Measurements from ENCODE around the gene MRPL18. TPM values are rescaled to one million over a fixed set of nuclear protein-coding genes. Genes with fewer than 3 reads are reported as not detected.

The MRPL18 gene
- total RNA-seq, 2 experiments from 2014 or later = 84.6 to 89.9 TPM

DNA sequence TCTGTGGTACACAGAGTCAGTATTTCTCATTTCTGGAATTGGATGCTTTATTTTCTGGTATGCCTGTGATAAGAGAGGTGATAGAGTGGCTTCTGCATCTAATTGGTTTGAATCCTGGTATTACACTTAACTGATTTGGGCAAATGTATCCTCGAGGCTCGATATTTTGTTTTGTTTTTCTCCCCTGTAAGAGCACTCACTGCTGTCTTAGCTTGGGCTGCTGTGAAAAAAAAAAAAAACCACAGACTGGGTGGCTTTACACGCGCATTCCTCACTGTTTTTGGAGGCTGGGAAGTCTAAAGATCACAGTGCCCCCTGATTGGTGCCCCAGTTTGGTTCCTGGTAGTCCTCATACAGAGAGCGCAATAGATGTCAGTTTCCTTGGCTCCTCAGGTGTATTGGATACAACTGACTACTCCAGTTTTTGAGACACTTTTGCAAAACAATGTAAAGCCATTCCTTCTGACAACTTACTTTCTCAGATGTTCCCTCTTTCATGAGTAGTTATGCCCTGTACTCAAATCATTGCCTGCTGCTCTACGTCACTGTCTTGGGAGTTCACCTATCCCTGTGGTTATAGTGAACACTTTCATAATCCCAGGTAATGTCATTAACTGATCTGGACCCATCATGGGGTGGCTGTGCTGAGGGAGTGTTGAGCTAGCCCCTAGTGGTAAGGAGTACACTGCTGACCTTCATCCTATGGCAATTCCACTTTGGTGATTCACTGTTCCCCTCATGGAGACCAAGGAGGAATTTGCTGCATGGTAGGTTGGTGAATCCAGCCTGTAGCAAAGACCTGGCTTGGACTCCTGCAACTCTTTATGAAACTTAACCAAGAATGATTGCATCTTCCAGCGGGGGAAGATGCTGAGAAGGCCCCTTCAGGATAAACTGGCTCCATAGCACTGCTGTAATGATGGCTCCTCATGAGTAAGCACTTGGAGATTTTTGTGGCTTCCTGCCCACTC is 32.0 kb upstream of the MRPL18 start:
- no peak overlapping the region for H3K4me3 Mint-ChIP-seq
- peaks cover 46% of the 10 kb centered on the region for H3K36me3 Mint-ChIP-seq
- POLR2A ChIA-PET = no interaction called here

DNA sequence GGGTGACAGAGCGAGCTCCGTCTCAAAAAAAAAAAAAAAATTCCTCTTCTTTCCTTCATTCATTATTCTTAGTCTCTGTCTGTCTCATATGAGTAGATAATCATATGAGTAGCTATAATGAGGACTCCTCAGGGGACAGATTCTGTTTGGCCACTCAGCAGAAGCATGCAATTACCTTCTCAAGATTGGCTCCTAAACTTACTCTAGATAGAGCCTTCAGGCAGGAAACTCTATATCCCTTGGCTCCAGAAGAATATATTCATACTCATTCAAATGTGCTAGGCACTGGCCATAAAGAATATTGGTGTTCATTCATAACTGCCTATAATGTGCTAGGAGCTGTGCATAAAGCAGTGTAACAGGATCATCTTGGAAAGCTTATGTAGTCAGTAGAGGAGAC is 30.6 kb upstream of the MRPL18 start:
- Mint-ChIP-seq H3K4me1 (ENCODE audit: low read depth) (peaks cover 38% of the 10 kb centered on the region), H3K27ac (peak overlapping the region; percentile 15), H3K36me3 (peaks cover 42% of the 10 kb centered on the region), H3K4me3 (no peak overlapping the region), H3K9me3 (no peaks in the 10 kb centered on the region), H3K27me3 (no peaks in the 10 kb centered on the region)
- intact Hi-C loops (cut with micrococcal nuclease) = no loop called here
- CTCF ChIA-PET = no interaction called here
- POLR2A ChIA-PET = interaction anchor here (0.6 kb wide), 1 partner anchor 1100 kb away, joined by 3 read pairs; no protein-coding TSS in a partner anchor
- DNase-seq = no peak

More for the DNA sequence above, 32.0 kb upstream of the MRPL18 start:
- Mint-ChIP-seq H3K9me3 (no peaks in the 10 kb centered on the region), H3K27ac (peak overlapping the region; percentile 50), H3K4me1 (ENCODE audit: low read depth) (peaks cover 34% of the 10 kb centered on the region), H3K27me3 (no peaks in the 10 kb centered on the region)
- DNase-seq = no peak
- CTCF ChIA-PET = no interaction called here
- intact Hi-C loops (cut with micrococcal nuclease) = no loop called here

DNA sequence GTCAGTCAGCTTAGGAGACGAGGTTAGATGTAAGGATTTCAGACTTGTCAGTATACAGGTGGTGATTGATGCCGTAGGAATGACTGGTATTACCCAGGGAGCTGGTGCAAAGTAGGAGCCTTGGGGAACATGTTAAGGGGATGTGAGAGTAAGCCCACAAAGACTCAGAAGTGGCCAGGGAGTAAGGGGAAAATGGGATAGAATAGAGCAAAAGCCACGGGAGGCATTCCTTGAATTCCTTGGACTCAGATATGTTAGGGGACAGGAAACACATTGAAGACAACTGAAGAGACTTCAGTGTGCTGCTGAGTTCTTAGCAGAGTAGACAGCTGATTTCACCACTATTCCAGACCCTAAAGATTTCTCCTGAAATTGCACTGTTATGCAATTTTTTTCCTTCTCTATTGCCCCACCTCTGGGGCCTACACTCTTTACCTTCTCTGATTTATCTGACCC is 29.6 kb upstream of the MRPL18 start:
- intact Hi-C loops (cut with micrococcal nuclease) = no loop called here
- no peak for DNase-seq
- peak overlapping the region; percentile 98 for H3K27ac Mint-ChIP-seq
- peak overlapping the region; percentile 98 for H3K4me3 Mint-ChIP-seq
- no peaks in the 10 kb centered on the region for H3K9me3 Mint-ChIP-seq
- H3K36me3 Mint-ChIP-seq = peaks cover 38% of the 10 kb centered on the region
- H3K27me3 Mint-ChIP-seq = no peaks in the 10 kb centered on the region
- peaks cover 35% of the 10 kb centered on the region for H3K4me1 Mint-ChIP-seq (ENCODE audit: low read depth)
- ChIA-PET CTCF (interaction anchor here (0.9 to 1.5 kb wide), 2 partner anchors 69 to 80 kb away, joined by 5 to 7 read pairs; no protein-coding TSS in a partner anchor), POLR2A (interaction anchor here (0.9 to 2.4 kb wide), 4 partner anchors 24 to 34 kb away, joined by 3 to 24 read pairs (median 8); partner anchors contain the start of genes MRPL18, TCP1 and WTAP)

DNA sequence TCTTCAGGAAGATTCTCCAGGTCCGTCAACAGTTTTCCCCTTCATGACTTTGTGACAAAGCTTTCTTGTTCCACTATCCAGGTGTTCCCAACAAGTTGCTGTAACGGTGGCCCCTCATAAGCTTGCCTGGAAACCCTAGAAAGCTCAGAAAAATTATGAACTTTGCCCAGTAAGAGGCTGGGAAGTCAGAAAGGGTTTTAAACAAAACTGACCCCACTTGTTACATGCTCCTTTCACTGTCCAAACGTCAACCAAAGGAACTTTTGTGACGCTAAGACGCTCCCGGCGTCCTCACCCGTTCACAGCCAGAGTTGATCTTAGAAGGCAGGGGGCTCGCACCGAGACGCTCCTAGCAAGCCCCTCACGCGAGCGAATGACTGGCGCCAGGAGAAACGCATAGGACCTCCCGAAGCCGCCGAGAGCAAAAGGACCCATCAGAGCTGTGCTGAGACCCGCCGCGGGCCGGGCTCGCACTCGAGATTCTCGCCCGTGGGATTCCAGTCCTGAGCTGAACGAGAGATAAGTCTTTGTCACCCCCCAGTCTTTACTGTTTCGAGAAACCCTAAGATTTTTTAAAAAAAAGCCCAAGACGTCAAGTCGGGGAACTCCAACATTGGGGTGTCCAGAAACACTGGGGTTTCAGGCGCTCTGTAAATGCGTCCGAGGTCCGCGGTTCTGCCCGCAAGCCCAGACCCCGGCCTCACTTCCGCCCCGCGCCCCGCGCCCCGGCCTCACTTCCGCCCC is 29.0 kb upstream of the MRPL18 start:
- peaks cover 34% of the 10 kb centered on the region for H3K36me3 Mint-ChIP-seq
- peak overlapping the region; percentile 98 for H3K4me3 Mint-ChIP-seq
- ChIA-PET CTCF (interaction anchor here (0.9 to 1.5 kb wide), 4 partner anchors 15 to 81 kb away, joined by 3 to 7 read pairs (median 4); partner anchors contain the start of gene WTAP), POLR2A (interaction anchor here (0.9 to 2.4 kb wide), 5 partner anchors 11 to 34 kb away, joined by 3 to 24 read pairs (median 6); partner anchors contain the start of genes MRPL18, TCP1 and WTAP)
- peaks cover 38% of the 10 kb centered on the region for H3K4me1 Mint-ChIP-seq (ENCODE audit: low read depth)
- intact Hi-C loops (cut with micrococcal nuclease) = no loop called here
- DNase-seq = no peak
- peak overlapping the region; percentile 98 for H3K27ac Mint-ChIP-seq
- H3K27me3 Mint-ChIP-seq = no peaks in the 10 kb centered on the region
- no peaks in the 10 kb centered on the region for H3K9me3 Mint-ChIP-seq

DNA sequence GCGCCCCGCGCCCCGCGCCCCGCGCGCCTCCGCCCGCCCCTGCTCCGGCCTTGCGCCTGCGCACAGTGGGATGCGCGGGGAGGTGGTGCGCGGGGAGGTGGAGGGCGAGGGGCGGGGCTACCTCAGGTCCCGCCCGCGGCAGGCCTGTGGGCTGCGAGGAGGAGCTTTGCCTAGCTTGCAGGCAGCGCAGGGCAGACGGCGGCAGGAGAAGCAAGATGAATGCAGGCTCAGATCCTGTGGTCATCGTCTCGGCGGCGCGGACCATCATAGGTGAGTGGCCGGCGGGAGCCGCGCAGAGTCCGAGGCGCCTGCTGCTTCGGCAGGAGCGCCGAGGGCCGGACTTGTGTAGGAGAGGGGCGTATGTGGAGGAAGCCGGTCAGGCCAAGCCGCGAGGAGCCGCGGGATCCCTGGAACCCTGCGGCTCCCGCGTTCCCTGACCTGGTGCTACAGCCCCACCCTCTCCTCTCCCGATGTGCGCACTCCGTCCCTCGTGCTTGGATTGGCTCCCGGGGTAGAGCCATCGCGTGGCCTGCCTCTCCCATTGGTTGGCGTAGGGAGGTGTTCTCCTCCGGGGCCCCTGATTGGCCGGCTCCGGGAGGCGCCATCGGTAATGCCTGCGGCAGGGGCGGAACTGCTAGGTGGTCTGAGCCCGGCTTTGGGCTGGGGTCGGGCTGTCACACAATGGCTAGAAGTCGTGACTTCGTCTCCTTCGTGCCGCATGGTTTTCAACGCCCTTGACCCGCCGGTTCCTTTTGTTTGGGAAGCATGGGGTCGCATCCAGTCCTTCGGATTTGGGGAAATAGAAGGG is 28.2 kb upstream of the MRPL18 start, which contains the start of gene ACAT2:
Gene ACAT2 (plus strand): TSS at position 173 of the 808 bp plus-strand sequence. CDS start 43 bp downstream, at position 216.
- intact Hi-C loops (cut with micrococcal nuclease) = loop anchor here (1.0 kb wide), 3 partner anchors 27 to 71 kb away; partner anchors contain the start of genes TCP1 and WTAP
- H3K27ac Mint-ChIP-seq = peak within 1 kb of the TSS; percentile 98
- peak; percentile 97 for DNase-seq
- peak within 1 kb of the TSS; percentile 98 for H3K4me3 Mint-ChIP-seq
- ChIA-PET CTCF (interaction anchor here (1.0 to 1.5 kb wide), 3 partner anchors 15 to 82 kb away, joined by 3 to 7 read pairs (median 4); partner anchors contain the start of gene WTAP), POLR2A (interaction anchor here (0.6 to 2.4 kb wide), 6 partner anchors 10 to 35 kb away, joined by 3 to 24 read pairs (median 5); partner anchors contain the start of genes MRPL18, TCP1 and WTAP)
- no peaks in the 10 kb centered on the region for H3K27me3 Mint-ChIP-seq
- peaks cover 45% of the 10 kb centered on the region for H3K4me1 Mint-ChIP-seq (ENCODE audit: low read depth)
- no peaks in the 10 kb centered on the region for H3K9me3 Mint-ChIP-seq
- peaks cover 39% of the 10 kb centered on the region for H3K36me3 Mint-ChIP-seq

DNA sequence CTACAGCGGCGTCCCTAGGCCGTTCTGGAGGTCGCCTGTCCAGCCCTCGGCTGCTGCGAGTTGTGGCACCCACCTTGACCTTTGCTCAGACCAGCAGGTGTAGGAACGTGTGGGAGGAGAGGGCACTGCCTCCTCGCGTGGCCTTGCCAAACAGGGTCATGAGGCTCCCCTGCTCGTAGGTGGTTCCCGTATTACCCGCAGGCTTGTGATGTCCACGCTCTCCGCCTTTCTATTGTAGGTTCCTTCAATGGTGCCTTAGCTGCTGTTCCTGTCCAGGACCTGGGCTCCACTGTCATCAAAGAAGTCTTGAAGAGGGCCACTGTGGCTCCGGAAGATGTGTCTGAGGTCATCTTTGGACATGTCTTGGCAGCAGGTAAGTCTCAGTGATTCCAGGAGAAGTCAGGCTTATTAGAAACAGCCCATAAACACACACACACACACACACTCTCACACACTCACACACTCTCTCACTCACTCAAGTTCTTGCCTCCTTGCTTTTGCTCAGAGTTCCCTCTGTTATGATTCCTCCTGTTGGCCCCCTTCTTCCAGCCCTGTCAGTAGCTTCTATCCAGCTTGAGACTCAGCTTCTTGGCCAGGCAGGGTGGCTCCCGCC is 27.5 kb upstream of the MRPL18 start:
- H3K4me1 Mint-ChIP-seq (ENCODE audit: low read depth) = peaks cover 45% of the 10 kb centered on the region
- ChIA-PET CTCF (interaction anchor here (1.2 kb wide), 1 partner anchor 83 kb away, joined by 3 read pairs; no protein-coding TSS in a partner anchor), POLR2A (interaction anchor here (1.5 to 1.6 kb wide), 2 partner anchors 27 to 36 kb away, joined by 3 to 7 read pairs; partner anchors contain the start of gene TCP1)
- peak; percentile 42 for DNase-seq
- H3K36me3 Mint-ChIP-seq = peaks cover 42% of the 10 kb centered on the region
- H3K9me3 Mint-ChIP-seq = no peaks in the 10 kb centered on the region
- no peaks in the 10 kb centered on the region for H3K27me3 Mint-ChIP-seq
- intact Hi-C loops (cut with micrococcal nuclease) = loop anchor here (1.0 kb wide), 3 partner anchors 27 to 71 kb away; partner anchors contain the start of genes TCP1 and WTAP
- peak overlapping the region; percentile 98 for H3K27ac Mint-ChIP-seq
- H3K4me3 Mint-ChIP-seq = peak overlapping the region; percentile 98

DNA sequence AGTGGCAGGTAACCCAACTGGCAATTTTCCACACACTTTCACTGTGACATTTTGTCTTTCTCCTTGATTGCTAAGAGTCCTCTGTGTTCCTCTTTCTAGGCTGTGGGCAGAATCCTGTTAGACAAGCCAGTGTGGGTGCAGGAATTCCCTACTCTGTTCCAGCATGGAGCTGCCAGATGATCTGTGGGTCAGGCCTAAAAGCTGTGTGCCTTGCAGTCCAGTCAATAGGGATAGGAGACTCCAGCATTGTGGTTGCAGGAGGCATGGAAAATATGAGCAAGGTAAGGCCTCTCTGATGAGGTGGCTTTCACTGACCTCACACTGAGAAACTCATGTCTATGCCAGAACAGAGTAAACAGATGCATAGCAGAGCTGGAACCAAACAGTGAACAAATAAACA is 23.4 kb upstream of the MRPL18 start:
- Mint-ChIP-seq H3K27me3 (no peaks in the 10 kb centered on the region), H3K9me3 (peaks cover 2% of the 10 kb centered on the region), H3K4me1 (ENCODE audit: low read depth) (peaks cover 37% of the 10 kb centered on the region), H3K27ac (no peak overlapping the region), H3K4me3 (no peak overlapping the region), H3K36me3 (peaks cover 67% of the 10 kb centered on the region)
- ChIA-PET POLR2A (no interaction called here), CTCF (no interaction called here)
- intact Hi-C loops (cut with micrococcal nuclease) = no loop called here
- no peak for DNase-seq

DNA sequence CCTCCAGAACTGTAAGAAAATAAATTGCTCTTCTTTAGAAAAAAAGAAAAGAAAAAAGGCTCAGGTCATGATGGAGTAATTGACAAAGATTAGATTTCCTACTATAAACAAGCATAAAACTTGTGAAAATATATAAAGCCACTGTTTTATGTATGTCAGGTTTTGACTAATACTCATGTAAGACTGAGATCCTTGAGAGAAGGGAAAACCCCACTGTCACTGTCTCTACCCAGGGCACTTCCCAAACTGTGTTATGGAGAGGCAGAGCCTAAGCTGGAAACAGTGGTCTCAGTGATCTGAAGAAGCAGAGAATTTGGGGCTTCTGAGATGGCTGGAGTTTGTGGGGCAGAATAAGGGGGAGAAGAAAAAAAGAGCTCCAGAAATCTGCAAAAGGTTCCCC is 20.8 kb upstream of the MRPL18 start:
- H3K4me1 Mint-ChIP-seq (ENCODE audit: low read depth) = peaks cover 28% of the 10 kb centered on the region
- peaks cover 60% of the 10 kb centered on the region for H3K36me3 Mint-ChIP-seq
- H3K27me3 Mint-ChIP-seq = no peaks in the 10 kb centered on the region
- intact Hi-C loops (cut with micrococcal nuclease) = no loop called here
- DNase-seq = no peak
- H3K9me3 Mint-ChIP-seq = peaks cover 2% of the 10 kb centered on the region
- H3K4me3 Mint-ChIP-seq = no peak overlapping the region
- H3K27ac Mint-ChIP-seq = peak overlapping the region; percentile 25
- POLR2A ChIA-PET = interaction anchor here (1.1 kb wide), 1 partner anchor 20 kb away, joined by 4 read pairs; the partner anchor contains the start of genes MRPL18 and TCP1
- CTCF ChIA-PET = interaction anchor here (0.8 kb wide), 1 partner anchor 18 kb away, joined by 5 read pairs; no protein-coding TSS in a partner anchor

DNA sequence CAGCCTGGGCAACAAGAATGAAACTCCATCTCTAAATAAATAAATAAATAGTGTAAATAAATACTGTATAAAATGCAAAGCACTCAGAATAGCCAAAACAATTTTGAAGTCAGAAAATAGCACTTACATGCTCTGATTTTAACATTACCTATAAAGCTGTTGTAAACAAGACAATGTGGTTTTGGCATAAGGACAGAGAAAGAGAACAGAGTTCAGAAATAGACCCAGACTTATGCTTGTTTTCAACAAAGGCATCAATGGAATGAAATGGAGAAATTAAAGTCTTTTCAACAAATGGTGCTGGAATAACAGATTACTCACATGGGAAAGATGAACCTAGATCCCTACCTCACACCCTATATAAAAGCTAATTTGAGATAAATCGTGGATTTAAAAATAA is 18.1 kb upstream of the MRPL18 start:
- no peak overlapping the region for H3K27ac Mint-ChIP-seq
- DNase-seq = no peak
- H3K9me3 Mint-ChIP-seq = peaks cover 2% of the 10 kb centered on the region
- no peaks in the 10 kb centered on the region for H3K27me3 Mint-ChIP-seq
- intact Hi-C loops (cut with micrococcal nuclease) = no loop called here
- POLR2A ChIA-PET = interaction anchor here (1.2 kb wide), 2 partner anchors 10 to 34 kb away, joined by 3 to 4 read pairs; partner anchors contain the start of gene ACAT2
- H3K4me1 Mint-ChIP-seq (ENCODE audit: low read depth) = peaks cover 13% of the 10 kb centered on the region
- CTCF ChIA-PET = interaction anchor here (1.0 kb wide), 1 partner anchor 19 kb away, joined by 3 read pairs; no protein-coding TSS in a partner anchor
- H3K36me3 Mint-ChIP-seq = peaks cover 56% of the 10 kb centered on the region
- no peak overlapping the region for H3K4me3 Mint-ChIP-seq

DNA sequence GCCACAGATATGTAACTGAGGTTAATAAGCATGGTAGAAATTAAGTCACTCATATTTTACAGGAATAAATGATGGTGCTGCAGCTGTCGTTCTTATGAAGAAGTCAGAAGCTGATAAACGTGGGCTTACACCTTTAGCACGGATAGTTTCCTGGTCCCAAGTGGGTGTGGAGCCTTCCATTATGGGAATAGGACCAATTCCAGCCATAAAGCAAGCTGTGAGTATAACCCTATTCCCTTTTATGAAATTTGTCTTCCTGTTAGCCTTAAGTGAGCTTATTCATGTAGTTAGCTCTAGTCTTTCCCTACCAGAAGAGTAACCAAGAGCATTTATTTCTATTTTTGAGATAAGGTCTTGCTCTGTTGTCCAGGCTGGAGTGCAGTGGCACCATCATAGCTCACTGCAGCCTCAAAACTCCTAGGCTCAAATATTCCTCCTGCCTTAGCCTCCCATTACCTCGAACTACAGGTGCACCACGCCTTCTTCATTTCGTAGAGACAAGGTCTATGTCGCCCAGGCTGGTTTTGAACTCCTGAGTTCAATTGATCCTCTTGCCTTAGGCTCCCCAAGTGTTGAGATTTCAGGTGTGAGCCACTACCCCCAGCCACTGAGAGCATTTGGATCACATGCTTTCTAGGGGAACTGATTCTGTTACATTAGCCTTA is 12.9 kb upstream of the MRPL18 start:
- Mint-ChIP-seq H3K4me3 (no peak overlapping the region), H3K27me3 (no peaks in the 10 kb centered on the region), H3K36me3 (peaks cover 60% of the 10 kb centered on the region), H3K9me3 (no peaks in the 10 kb centered on the region), H3K4me1 (ENCODE audit: low read depth) (peaks cover 8% of the 10 kb centered on the region), H3K27ac (peak overlapping the region; percentile 40)
- no peak for DNase-seq
- ChIA-PET POLR2A (no interaction called here), CTCF (no interaction called here)
- intact Hi-C loops (cut with micrococcal nuclease) = no loop called here
